K562 (cell line): ENCODE measurements around the gene ULBP2.
"Not testable (repeated sequence)": the region's sequence is repeated elsewhere in the genome, so short reads cannot be mapped to it uniquely, and the experiment has no call there.

Source experiments
- CHD4 ChIP-seq: fragments of 200-600 bp; sonication (generic); IDR thresholded peaks from 3 replicates; pipeline ENCODE4 v1.6.1; 2012; ENCODE audit warnings: low read depth, mild to moderate bottlenecking, mixed read lengths, low read length, inconsistent platforms; ENCODE audit not compliant: insufficient read depth, insufficient replicate concordance, poor library complexity, severe bottlenecking
- FOSL1 ChIP-seq: fragments of 200-800 bp; sonication (Bioruptor generic); conservative IDR thresholded peaks from 2 replicates; pipeline ENCODE4 v1.6.1; 2016; ENCODE audit warnings: missing genetic modification characterization, missing compliant biosample characterization
- FOXA1 ChIP-seq: fragments of 450-650 bp; IDR thresholded peaks from 2 replicates; pipeline ENCODE4 v1.6.1; 2016; ENCODE audit warnings: mild to moderate bottlenecking, borderline replicate concordance
- FOXK2 ChIP-seq, 2 experiments: fragments of 450-650 bp; IDR thresholded peaks in 1 of 2; conservative IDR thresholded peaks in 1 of 2; 2 replicates each; pipeline ENCODE4 v1.6.1; 2016; ENCODE audit warnings: low read depth in 2 of 2, mild to moderate bottlenecking in 1 of 2
- HDAC2 ChIP-seq: fragments of 450-650 bp; IDR thresholded peaks from 2 replicates; pipeline ENCODE4 v1.6.1; 2016; ENCODE audit warnings: mild to moderate bottlenecking
- HMG20A ChIP-seq: fragments of 450-650 bp; formaldehyde crosslinking; conservative IDR thresholded peaks from 2 replicates; pipeline ENCODE4 v1.4.0; 2020; ENCODE audit warnings: mild to moderate bottlenecking, mixed read lengths
- MAFK ChIP-seq: IDR thresholded peaks from 2 replicates; pipeline ENCODE4 v1.6.1; 2011; ENCODE audit warnings: low read length, improper control_type of control experiment
- MYC ChIP-seq, 2 experiments: fragments of 250-450 bp in 1 of 2; sonication (Bioruptor Pico) in 1 of 2; IDR thresholded peaks; 2 replicates each; pipeline versions ENCODE4 v1.5.1 to v1.6.1; 2012 to 2021; ENCODE audit warnings: low read depth in 2 of 2, borderline replicate concordance in 1 of 2, improper control_type of control experiment in 1 of 2, low read length in 1 of 2, mild to moderate bottlenecking in 1 of 2, moderate library complexity in 1 of 2
- REST ChIP-seq, 2 experiments: fragments of 450-650 bp; formaldehyde crosslinking in 1 of 2; IDR thresholded peaks; 2 replicates each; pipeline versions ENCODE4 v1.4.0 to v1.6.1; 2014 to 2020; ENCODE audit warnings: mild to moderate bottlenecking in 2 of 2, borderline replicate concordance in 1 of 2, low read depth in 1 of 2
- TAF1 ChIP-seq: IDR thresholded peaks from 2 replicates; pipeline ENCODE4 v1.6.1; 2011; ENCODE audit warnings: mild to moderate bottlenecking, low read length, moderate library complexity; ENCODE audit not compliant: insufficient read depth, control insufficient read depth, severe bottlenecking; ENCODE audit errors: extremely low read depth
- TF ChIP-seq, protein P1 (sequence below), 3 experiments: IDR thresholded peaks in 2 of 3; conservative IDR thresholded peaks in 1 of 3; 2 replicates each; pipeline ENCODE4 v1.5.1; 2011 to 2012; ENCODE audit warnings: low read length in 3 of 3, mild to moderate bottlenecking in 3 of 3, control low read depth in 2 of 3, improper control_type of control experiment in 1 of 3, inconsistent platforms in 1 of 3, low read depth in 1 of 3, mixed read lengths in 1 of 3, moderate library complexity in 1 of 3; ENCODE audit not compliant: insufficient read depth in 2 of 3
- TF ChIP-seq, protein P2 (sequence below): fragments of 450-650 bp; IDR thresholded peaks from 2 replicates; pipeline ENCODE4 v1.6.1; 2016; ENCODE audit warnings: low read depth, mild to moderate bottlenecking, moderate library complexity

GRCh38 chr6:149958124-149958523 is 16.3 kb downstream of the ULBP2 start:
- TF ChIP-seq HMG20A (CRISPR knock-in tag); FOXA1; MYC (IDR thresholded peaks at IDR 0.05; ENCODE audit: low read depth, low read length); MYC (CRISPR knock-in tag; IDR thresholded peaks at IDR 0.05; ENCODE audit: borderline replicate concordance, low read depth); CHD4; REST (IDR thresholded peaks at IDR 0.05; ENCODE audit: borderline replicate concordance); REST (CRISPR knock-in tag; IDR thresholded peaks at IDR 0.05; ENCODE audit: low read depth); TAF1; FOXK2 (conservative IDR thresholded peaks at IDR 0.05 in 1 of 2, IDR thresholded peaks at IDR 0.05 in 1 of 2; ENCODE audit: low read depth in 2 of 2); MAFK; HDAC2; FOSL1 (tag): not testable (repeated sequence)
- TF ChIP-seq, protein P1, sequence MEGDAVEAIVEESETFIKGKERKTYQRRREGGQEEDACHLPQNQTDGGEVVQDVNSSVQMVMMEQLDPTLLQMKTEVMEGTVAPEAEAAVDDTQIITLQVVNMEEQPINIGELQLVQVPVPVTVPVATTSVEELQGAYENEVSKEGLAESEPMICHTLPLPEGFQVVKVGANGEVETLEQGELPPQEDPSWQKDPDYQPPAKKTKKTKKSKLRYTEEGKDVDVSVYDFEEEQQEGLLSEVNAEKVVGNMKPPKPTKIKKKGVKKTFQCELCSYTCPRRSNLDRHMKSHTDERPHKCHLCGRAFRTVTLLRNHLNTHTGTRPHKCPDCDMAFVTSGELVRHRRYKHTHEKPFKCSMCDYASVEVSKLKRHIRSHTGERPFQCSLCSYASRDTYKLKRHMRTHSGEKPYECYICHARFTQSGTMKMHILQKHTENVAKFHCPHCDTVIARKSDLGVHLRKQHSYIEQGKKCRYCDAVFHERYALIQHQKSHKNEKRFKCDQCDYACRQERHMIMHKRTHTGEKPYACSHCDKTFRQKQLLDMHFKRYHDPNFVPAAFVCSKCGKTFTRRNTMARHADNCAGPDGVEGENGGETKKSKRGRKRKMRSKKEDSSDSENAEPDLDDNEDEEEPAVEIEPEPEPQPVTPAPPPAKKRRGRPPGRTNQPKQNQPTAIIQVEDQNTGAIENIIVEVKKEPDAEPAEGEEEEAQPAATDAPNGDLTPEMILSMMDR (IDR thresholded peaks at IDR 0.05 in 2 of 3, conservative IDR thresholded peaks at IDR 0.05 in 1 of 3; ENCODE audit: insufficient read depth in 2 of 3, low read depth in 1 of 3, low read length in 3 of 3) = not testable (repeated sequence)
- TF ChIP-seq, protein P2, sequence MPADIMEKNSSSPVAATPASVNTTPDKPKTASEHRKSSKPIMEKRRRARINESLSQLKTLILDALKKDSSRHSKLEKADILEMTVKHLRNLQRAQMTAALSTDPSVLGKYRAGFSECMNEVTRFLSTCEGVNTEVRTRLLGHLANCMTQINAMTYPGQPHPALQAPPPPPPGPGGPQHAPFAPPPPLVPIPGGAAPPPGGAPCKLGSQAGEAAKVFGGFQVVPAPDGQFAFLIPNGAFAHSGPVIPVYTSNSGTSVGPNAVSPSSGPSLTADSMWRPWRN = not testable (repeated sequence)
